G401.6 (cell line): Measurements from ENCODE around the gene SERINC2.
"Not testable (repeated sequence)": the region's sequence is repeated elsewhere in the genome, so short reads cannot be mapped to it uniquely, and the experiment has no call there.

Experiments
- FAIRE-seq: peaks from 2 replicates; lab custom pipeline; 2012; peaks lifted over from hg19 to GRCh38; lab: Jason Lieb, UNC

The SERINC2 gene

GRCh38 chr1:31386576-31387243 lies 26.3 kb upstream of the SERINC2 start:
- not testable (repeated sequence) for FAIRE-seq

GRCh38 chr1:31387612-31388011 lies 25.4 kb upstream of the SERINC2 start:
- FAIRE-seq, result no peak

GRCh38 chr1:31389616-31390015 lies 23.4 kb upstream of the SERINC2 start:
- FAIRE-seq, result no peak

- FAIRE-seq, result no peak
These were observed 22.9 kb upstream of the SERINC2 start for GRCh38 chr1:31390071-31390470.

DNA sequence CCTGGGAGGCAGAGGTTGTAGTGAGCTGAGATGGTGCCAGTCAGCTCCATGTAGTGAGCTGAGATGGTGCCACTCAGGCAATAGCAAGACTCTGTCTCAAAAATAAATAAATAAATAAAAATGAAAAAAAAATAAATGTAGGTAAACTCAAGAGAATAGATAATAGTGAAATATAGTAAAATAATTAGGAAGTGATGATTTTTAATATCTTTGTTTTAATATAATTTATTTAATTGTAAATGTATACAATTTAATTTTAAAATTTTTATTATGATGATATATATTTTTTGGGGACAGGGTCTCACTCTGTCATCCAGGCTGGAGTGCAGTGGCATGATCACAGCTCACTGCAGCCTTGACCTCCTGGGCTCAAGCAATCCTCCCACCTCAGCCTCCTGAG lies 19.6 kb upstream of the SERINC2 start:
- FAIRE-seq, result peak; percentile 50

DNA sequence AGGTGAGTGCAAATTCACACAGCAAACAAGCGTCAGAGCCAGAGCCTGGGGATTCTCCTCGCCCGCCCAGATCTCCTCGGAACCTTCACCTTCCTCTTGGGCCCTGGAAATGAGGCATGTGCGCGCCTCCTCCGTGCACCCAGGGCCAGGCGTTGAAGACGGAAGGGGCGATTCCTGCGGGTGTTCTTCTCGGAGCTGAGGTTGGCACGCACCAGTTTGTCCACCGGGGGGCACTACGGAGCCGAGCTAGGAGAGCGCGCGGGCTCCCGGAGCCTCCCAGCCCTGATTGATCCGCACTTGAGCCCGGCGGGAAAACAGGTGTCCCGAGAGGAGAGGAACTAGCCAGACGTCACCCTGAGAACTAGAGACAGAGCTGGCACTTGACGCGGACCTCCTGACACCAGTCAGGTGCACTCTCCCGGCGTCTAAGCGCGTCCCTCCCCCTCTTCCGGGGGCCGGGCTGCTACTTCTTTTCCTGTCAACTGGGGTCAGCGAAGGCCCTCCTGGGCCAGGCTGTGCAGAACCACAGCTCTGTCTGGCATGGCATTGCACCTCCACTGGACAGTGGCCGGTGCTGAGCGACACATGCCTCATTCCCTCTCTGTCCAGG lies 18.3 kb upstream of the SERINC2 start:
- peak; percentile 57 for FAIRE-seq

GRCh38 chr1:31396633-31397351 lies 16.2 kb upstream of the SERINC2 start:
- FAIRE-seq, result no peak

GRCh38 chr1:31397360-31398095 lies 15.5 kb upstream of the SERINC2 start:
- no peak for FAIRE-seq

DNA sequence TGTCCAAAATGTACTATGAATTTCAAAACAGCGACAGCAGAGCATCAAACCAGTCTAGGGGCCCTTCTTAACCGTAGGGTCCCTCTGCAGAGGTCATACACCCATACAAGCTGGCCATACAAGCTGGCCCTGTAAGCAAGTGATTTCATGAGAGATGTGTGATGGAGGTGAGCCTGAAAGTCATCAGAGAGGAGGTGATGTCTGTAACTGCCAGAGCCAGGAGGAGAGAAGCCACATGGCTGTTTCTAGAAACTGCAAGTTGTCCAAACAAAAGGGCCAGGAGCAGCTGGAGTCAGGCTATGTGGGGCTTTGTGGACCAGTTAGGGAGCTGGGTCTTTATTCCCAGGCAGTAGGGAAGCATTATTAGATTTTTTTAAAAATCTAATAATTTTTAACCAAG lies 14.8 kb upstream of the SERINC2 start:
- no peak for FAIRE-seq

DNA sequence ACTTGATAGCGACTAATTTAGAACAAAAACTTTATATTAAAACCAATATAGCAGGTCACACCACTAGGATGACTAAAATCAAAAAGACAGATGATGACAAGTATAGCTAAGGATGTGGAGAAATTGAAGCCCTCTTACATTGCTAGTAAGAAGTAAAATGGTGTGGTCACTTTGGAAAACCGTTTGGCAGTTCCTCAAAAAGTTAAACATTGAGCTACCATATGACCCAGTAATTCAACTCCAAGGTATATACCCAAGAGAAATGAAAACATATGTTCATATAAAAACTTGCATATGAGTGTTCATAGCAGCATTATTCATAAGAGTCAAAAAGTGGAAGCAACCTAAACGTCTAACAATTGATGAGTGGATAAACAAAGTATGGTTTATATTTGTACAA lies 13.0 kb upstream of the SERINC2 start:
- no peak for FAIRE-seq

GRCh38 chr1:31400393-31400792 lies 12.6 kb upstream of the SERINC2 start:
- no peak for FAIRE-seq

DNA sequence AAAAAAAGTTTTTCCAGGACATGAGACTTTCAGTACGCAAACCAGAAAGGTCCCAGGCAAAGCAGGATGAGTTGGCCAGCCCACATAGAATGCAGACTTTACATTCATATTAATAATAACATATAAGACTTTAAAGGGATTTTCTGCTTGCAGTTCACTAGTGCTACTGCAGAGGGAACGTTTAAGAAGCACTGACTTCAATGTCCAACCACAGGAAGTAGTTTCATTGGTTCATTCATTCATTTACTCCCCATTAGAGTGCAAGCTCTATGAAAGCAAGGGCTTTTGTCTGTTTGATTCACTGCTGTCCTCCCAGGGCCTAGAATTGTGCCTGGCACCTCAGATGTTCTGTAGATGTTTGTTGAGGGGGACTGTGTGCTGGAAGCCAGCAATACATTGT lies 11.8 kb upstream of the SERINC2 start:
- no peak for FAIRE-seq

GRCh38 chr1:31405578-31406245 lies 7.3 kb upstream of the SERINC2 start:
- no peak for FAIRE-seq

DNA sequence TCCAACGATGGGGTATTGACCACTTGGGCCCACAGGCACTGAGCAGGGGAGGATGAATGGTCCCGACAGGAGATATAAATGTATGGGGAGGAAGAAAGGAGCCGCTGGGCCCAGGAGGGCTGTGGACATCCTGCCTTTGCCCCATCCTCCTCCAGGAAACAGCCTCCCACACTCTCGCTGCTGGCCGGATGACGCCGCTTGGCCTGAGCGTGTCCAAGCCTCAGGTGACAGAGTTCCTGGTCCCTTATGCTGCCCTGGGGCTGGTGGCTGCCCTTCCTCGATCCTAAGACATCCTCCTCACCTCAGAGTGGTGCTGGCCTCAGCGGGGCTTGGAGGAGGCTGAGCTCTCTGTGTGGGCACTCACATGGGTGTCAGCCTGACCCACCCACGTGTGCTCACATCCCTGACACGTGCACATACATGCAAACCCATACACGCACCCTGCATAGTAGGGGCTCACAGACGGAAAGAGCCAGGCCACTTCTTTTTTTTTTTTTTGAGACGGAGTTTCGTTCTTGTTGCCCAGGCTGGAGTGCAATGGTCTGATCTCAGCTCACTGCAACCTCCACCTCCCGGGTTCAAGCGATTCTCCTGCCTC lies 5.9 kb upstream of the SERINC2 start:
- no peak for FAIRE-seq

- FAIRE-seq, result no peak
These were observed 4.2 kb upstream of the SERINC2 start for GRCh38 chr1:31408788-31409318.

- no peak for FAIRE-seq
These were observed 2.8 kb upstream of the SERINC2 start for GRCh38 chr1:31409946-31410858.

DNA sequence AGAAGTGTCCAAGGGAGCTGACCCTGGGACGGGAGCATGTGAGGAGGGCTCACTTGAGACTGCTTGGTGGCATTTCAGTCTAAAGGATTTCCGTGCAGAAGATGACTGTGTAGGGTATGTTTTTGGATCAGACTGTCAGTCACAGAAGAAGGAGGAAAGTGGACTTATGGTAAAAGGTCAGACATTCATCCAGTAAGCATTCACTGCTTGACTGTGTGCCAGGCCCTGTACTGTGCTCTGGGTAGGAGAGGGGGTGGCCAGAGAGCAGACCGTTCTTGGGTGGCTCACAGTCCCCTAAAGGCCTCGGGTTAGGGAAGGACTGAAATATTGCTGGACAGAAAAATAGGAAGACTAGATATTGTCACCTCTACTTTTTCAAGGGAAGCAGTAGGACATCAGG lies 2.1 kb upstream of the SERINC2 start:
- no peak for FAIRE-seq

DNA sequence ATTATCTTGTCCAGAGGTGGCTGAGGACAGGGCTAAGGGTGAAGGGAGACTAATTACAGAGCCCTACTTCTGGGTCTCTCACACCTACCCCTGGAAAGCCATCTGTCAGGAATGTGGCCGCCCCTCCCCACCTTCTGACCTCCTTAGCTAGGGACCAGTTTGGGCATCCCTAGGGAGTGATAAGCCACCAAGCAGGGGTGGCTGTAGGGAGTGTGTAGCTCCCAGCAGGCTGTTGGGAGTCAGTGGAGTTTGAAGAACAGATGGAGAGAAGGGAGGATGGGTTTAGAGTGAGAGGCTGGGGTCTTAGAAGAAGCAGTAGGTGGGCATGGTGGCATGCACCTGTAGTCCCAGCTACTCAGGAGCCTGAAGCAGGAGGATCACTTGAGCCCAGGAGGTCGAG lies 808 bp upstream of the SERINC2 start:
- no peak for FAIRE-seq

GRCh38 chr1:31413405-31414001 lies 490 bp downstream of the SERINC2 start:
- FAIRE-seq, result no peak

GRCh38 chr1:31414980-31415370 lies 2.0 kb downstream of the SERINC2 start:
- no peak for FAIRE-seq
